ENCODE results near the gene COL4A2.
"Not testable (repeated sequence)": the region's sequence is repeated elsewhere in the genome, so short reads cannot be mapped to it uniquely, and the experiment has no call there.

Gene COL4A2

DNA sequence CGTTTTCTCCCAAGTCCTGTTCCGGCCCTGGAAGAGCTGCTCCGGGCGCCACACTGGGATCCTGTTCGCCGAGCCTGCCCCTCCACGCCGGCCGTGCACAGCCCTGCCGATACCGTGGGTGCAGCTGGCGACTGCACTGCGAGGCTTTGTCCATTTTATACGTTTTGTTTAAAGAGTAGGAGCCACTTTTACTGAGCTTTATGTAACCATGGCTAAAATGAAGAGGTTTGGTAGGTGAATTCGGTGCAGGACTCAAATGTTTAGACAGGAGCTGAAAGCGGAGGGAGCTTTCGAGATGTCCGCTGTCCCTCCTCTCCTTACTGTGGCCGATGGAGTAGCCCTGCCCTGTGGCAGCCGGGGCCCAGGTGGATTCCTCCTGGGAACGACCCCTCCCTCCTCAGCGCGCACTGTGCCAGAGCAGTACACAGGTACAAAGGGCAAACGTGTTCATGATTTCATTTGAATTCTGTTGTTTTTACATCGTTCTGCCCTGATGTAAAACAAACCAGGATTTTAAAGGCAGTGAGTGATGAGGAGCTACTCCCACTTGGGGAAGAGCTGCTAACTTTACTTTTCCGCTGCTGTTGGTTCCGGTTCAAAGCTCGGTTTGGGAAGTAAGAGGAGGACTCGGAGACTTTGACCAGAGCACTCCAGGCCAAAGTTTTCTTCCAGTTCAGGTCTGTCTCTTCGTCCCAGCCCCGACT is 1.7 kb downstream of the COL4A2 start:
- DNase-seq, result no peak

DNA sequence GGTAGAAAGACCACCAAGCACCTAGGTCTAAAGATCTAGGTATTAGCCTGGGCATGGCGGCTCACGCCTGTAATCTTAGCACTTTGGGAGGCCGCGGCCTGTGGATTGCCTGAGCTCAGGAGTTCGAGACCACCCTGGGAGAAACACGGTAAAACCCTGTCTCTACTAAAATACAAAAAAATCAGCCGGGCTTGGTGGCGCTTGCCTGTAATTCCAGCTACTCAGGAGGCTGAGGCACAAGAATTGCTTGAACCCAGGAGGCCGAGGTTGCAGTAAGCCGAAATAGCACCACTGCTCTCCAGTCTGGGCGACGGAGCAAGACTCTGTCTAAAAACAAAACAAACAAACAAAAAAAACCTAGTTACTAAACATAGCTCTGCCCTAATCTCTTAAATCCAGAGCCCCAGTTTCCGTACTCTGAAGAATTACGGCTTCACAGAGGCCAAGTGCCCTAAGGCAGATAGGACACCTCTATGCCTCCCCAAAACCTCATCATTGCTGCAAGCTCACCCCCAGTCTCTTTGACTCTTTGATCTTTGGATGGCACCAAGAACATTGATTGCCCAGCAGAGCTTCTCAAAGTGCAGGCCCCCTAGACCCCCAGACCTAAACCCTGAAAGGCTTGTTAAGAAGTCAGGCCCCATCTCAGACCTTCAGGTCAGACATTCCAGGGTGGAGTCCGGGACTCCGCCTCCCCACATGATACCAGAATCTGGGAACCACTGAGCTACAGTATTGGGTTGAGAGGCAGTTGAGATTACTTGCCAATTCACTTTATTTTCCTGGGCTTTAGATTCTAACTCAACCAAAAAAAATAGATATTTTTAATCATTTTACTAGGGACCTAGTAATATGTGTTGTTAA is 2.8 kb downstream of the COL4A2 start:
- no peak for DNase-seq

- DNase-seq, result no peak
These were observed 3.7 kb downstream of the COL4A2 start for GRCh38 chr13:110310541-110311442.

DNA sequence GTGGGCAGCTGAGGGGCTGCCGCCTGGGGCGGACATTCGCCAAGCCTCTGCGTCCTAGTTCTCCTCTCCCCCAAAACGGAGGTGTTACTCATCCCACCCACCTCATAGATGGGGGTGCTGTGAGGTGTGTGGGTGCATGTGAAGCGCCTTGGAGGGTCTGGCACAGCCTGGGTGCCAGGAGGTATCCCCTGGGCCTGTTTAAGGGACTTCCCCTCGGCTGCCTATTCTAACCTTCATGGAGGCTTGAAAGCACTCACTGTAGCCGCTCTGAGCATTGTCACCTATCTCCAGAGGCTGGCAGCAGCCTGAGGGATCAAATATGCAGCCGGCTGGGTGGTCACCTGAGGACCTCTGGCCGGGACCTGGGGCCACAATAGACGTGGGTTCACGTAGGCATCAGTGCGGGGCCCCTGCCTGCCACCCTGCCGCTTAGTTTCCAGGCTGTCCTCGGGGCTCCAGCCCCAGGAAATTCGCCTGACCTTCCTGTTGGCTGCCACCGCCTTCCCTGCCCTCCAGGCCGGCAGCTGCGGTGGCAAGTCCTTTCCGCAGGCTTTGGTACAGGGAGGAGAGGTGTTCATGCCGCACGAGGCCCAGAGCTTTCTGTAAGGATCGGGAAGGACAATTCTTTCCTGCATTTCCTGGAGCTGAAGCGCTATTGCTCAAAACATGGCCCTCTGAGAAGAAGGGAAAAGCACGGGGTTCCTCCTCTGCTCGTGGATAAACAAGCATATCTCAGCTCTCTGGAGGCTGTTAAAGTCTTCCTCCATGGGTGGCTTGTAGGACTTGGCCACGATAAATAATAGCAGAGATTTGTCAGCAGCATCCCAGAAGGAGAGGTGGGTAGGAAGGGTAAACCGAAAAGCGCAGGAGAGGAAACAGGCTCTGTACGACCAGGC is 4.6 kb downstream of the COL4A2 start:
- DNase-seq, result no peak

GRCh38 chr13:110312339-110313031 is 5.4 kb downstream of the COL4A2 start:
- no peak for DNase-seq

GRCh38 chr13:110313261-110313660 is 6.2 kb downstream of the COL4A2 start:
- DNase-seq, result not testable (repeated sequence)

DNA sequence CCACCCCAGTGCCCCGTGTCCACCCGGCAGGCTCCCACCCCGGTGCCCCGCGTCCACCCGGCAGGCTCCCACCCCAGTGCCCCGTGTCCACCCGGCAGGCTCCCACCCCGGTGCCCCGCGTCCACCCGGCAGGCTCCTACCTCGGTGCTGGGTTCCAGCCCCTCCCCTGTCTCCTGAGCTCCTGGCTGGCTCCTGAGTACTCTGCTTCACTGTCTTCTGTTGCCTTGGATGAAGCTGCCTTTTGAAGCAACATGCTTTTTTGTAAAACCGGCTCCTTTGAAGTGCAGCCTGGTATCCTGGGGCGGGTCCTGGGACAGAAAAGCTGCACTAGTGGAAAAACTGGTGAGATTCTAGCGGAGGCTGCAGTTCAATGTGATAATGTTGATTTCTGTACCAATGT is 6.6 kb downstream of the COL4A2 start:
- DNase-seq, result not testable (repeated sequence)

DNA sequence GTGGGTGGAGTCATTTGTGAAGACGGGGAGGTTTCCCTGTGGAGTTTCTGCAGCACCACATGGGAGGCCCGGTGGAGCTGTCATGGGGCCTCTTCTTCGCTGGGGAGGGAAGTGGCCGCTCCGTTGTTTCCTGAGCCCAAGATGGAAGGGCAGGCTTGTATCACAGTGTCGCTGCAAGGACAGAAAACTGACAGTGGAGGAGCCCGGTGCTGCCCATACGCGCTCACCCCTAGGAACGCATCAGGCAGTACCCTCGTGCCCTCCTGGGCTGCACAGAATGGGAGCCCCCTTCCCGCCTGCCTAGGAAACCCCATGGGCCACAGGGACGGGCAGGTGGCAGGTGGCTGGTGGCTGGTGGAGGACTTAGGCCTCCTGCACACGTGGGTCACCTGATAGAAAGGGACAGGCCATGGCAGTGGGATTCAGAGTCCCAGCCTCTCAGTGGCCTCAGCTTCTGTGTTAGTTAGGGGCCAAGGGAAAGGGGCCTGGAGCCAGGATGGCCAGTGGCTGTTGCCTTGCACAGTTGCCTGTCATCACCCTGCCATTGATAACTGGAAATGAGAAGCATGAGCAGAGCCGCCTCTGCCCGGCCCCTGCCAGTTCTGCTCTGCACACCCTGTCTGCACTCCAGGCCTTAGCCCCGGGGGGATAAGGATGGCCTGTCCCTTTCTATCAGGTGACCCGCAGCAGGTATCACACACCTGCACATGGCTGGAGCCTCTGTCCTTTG is 7.6 kb downstream of the COL4A2 start:
- DNase-seq, result no peak

DNA sequence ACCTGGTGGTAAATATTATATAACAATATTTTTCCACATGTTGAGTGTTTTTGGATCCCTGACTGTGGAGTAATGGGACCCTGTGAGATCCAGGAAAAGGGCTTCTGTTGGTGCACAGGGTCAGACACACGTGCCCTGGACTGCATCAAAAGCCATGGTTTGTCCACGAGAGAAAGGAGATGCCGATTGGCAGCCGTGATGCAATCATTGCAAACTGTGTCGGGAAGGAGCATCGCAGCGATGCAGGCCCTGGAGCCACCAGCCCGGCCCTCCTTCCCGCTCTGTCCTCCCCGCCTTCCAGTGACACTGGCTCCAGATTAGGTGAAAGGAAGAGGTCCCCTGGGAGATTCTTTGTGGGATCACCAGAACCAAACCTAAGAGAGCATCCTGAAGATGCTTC is 9.1 kb downstream of the COL4A2 start:
- no peak for DNase-seq

- no peak for DNase-seq
These were observed 10.0 kb downstream of the COL4A2 start for GRCh38 chr13:110317093-110317492.

GRCh38 chr13:110317496-110318195 is 10.6 kb downstream of the COL4A2 start:
- DNase-seq, result no peak

GRCh38 chr13:110318920-110319319 is 11.8 kb downstream of the COL4A2 start:
- no peak for DNase-seq

- DNase-seq, result no peak
These were observed 12.3 kb downstream of the COL4A2 start for GRCh38 chr13:110319397-110319773.

DNA sequence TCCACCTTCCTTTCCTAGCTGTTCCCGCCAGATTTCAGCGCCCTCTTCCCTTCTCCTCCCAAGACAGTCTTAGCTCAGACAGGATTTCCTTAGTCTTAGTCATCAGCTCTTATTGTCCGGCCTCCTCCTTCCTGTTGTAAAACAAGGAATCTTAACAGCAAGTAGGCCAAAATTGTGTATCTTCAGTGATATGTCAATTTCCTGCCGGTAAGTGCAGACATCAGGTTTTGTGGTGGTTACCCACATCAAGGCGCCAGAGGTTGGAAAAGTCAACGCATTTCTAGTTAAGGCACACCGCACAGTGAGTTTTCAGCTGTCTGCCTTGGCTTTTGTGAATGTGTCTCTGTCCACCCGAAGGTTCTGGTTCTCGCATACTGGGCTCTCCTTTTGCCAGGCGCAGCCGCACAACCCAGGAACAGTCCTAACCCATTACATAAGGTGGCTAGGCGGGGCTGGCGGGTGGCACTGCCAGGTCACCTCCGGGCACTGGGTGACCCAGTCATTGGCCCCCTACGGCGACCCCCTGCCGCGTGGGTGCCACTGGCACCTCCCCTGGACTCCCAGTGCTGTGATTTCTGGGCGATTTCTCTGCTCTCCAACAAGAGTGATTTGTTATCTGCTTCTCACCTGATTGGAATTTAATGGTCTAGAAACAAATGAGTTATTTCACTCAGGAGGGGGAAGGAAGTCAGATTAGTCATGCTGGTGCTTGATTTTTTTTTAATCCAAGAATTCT is 12.9 kb downstream of the COL4A2 start:
- DNase-seq, result no peak

DNA sequence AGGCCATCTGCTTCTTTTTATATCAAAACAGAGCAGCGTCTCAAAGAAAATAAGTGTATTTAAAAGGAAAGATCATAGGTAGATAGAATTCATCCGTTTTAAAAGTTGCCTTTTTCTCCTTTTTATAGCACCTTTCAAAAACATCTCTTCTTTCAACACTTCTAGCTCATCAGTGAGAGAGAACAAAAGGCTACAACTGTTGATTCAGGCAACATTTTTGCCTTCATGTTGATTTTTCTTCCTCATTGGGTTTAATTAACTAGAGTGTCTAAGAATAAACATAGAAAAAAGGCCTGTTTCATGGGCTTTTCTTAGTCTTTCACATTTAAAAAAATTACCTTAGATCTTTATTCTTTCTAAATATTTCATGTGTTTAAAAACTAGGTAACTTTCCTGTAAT is 13.6 kb downstream of the COL4A2 start:
- DNase-seq, result no peak

DNA sequence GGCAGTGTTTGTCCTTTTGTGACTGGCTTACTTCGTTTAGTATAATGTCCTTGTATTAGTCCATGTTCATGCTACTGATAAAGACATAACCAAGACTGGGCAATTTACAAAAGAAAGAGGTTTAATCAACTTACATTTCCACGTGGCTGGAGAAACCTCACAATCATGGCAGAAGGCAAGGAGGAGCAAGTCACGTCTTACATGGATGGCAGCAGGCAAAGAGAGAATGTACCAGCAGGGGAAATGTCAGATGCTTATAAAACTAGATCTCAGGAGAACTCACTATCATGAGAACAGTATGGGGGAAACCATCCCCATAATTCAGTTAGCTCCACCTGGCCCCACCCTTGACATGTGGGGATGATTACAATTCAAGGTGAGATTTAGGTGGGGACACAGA is 14.5 kb downstream of the COL4A2 start:
- not testable (repeated sequence) for DNase-seq

DNA sequence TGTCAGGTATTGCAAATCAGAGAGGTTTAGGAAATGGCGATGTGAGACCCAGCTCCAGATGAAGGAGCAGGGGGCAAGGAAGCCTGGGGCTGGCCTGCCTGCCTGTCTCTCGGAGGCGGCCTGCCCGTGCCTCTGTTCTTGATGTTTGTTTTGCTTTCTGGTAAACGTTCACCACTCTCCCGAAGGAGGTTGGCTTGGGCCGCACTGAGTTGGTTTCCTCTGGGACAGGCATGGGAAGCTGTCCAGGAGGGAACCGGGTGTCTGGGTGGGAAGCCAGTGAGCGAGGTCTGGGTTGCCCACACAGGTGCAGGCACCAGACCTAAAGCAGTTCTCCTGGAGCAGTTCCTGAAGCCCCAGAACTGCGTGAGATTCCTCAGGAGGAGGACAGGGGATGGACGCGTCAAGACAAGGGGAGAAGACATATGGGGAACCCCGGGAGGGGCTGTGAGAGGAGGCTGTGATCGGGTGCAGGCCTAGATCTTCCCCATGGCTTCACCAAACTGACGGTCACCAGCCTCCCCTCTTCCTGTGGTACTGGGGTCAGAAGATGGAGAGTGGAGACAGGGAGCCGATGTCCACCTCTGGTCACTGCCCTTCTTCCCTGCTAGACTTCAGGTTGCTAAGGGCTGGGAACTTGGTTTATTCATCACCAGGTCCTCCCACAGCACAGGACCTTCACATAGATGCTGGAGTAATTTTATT is 15.2 kb downstream of the COL4A2 start:
- no peak for DNase-seq

DNA sequence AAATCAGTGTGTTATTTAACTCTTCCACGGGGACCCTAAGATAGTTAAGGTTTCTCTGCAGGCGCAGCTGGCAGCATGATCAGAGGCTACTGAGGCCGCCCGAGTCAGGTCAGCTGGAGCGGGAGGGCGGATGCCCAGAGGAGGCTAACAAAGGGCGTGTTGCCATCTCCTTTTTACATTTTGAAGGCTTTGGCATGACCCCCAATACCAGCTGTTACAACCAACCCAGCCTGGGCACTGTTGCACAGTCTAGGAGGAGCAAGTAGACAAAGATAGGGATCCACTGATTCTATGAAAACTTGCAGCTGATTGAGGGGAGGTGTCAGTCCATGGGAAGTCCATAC is 15.7 kb downstream of the COL4A2 start:
- DNase-seq, result no peak
